ENCODE measurements around the gene MYO1A.
"Not testable (repeated sequence)": the region's sequence is repeated elsewhere in the genome, so short reads cannot be mapped to it uniquely, and the experiment has no call there.

Gene MYO1A

GRCh38 chr12:57087010-57087690 lies 37.2 kb upstream of the MYO1A start:
- peak; percentile 79 for DNase-seq

GRCh38 chr12:57086493-57087009 lies 36.6 kb upstream of the MYO1A start:
- peak; percentile 58 for DNase-seq

- DNase-seq, result no peak
Measured at GRCh38 chr12:57085999-57086492, 36.1 kb upstream of the MYO1A start.

- DNase-seq, result no peak
Measured at GRCh38 chr12:57080855-57081254, 30.9 kb upstream of the MYO1A start.

GRCh38 chr12:57079821-57080220 lies 29.9 kb upstream of the MYO1A start:
- DNase-seq, result no peak

- peak; percentile 99 for DNase-seq
Measured at GRCh38 chr12:57078519-57079404, 28.8 kb upstream of the MYO1A start, which contains the start of gene NEMP1. TSS of gene NEMP1 (minus strand) at chr12:57078791. CDS start at chr12:57078745, 46 bp downstream.

GRCh38 chr12:57073566-57074450 lies 23.9 kb upstream of the MYO1A start:
- not testable (repeated sequence) for DNase-seq

GRCh38 chr12:57072661-57073060 lies 22.7 kb upstream of the MYO1A start:
- no peak for DNase-seq

GRCh38 chr12:57069523-57069922 lies 19.6 kb upstream of the MYO1A start:
- peak; percentile 77 for DNase-seq

GRCh38 chr12:57066245-57066644 lies 16.3 kb upstream of the MYO1A start:
- no peak for DNase-seq

GRCh38 chr12:57063991-57064685 lies 14.2 kb upstream of the MYO1A start:
- DNase-seq, result no peak

- no peak for DNase-seq
Measured at GRCh38 chr12:57058454-57058853, 8.5 kb upstream of the MYO1A start.

- no peak for DNase-seq
Measured at GRCh38 chr12:57057067-57057751, 7.3 kb upstream of the MYO1A start.

GRCh38 chr12:57055824-57056223 lies 5.9 kb upstream of the MYO1A start:
- DNase-seq, result no peak

GRCh38 chr12:57053901-57054300 lies 4.0 kb upstream of the MYO1A start:
- not testable (repeated sequence) for DNase-seq

- DNase-seq, result not testable (repeated sequence)
Measured at GRCh38 chr12:57053146-57053545, 3.2 kb upstream of the MYO1A start.

GRCh38 chr12:57051011-57051410 lies 1.1 kb upstream of the MYO1A start:
- DNase-seq, result no peak

GRCh38 chr12:57049119-57049446 lies 846 bp downstream of the MYO1A start:
- DNase-seq, result no peak

GRCh38 chr12:57048423-57049118 lies 1.4 kb downstream of the MYO1A start:
- no peak for DNase-seq

- no peak for DNase-seq
Measured at GRCh38 chr12:57047981-57048380, 1.9 kb downstream of the MYO1A start.

Data from RPMI8226 (cell line).